Measurements from ENCODE around the gene FGR.
A peak's percentile ranks its signal among the peaks of the same experiment; 100 is the strongest.
"Not testable (repeated sequence)": the region's sequence is repeated elsewhere in the genome, so short reads cannot be mapped to it uniquely, and the experiment has no call there.

The FGR gene

DNA sequence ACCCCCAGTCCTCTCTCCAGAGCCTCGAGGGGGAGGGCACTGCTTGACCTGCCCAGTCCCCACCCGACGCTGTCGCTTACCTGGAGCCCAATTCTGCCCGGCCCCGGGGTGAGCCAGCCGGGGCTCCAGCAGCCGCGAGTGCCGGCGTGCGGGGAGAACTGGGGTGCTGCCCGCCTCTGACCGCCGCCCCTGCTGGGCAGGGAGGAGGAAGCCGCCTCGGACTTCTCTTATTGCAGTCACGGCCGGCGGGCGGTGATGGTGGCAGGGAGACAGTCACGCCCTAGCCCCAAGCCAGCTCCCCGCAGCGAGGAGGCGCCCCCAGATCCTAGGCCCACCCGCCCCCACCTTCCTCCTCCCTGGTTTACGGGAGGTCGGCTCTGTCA, at the start of gene FGR:
Gene FGR, minus strand, starts transcription at position 201 of the 383 bp plus-strand sequence. CDS start 11,269 bp downstream, outside the sequence.
- ATAC-seq, result no peak

DNA sequence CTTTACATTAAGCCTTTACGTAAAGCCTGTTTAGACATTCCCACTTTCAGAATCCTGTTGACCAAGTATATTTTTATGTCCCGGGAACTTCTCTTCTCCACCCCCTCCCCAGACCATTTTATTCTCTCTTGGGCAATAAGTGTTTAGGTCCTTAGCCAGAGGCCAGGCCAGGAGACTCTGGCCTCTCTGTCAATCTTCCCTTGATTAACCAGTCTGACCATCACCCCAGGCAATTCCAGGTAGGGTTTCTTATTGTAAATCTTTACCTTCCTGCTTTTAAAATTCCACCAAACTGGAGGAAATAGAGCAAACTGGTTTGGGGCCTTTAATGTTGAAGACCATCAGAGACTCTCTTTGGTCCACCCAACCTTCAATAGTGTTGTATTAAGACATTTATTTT, 49.2 kb upstream of the FGR start:
- no peak for ATAC-seq

DNA sequence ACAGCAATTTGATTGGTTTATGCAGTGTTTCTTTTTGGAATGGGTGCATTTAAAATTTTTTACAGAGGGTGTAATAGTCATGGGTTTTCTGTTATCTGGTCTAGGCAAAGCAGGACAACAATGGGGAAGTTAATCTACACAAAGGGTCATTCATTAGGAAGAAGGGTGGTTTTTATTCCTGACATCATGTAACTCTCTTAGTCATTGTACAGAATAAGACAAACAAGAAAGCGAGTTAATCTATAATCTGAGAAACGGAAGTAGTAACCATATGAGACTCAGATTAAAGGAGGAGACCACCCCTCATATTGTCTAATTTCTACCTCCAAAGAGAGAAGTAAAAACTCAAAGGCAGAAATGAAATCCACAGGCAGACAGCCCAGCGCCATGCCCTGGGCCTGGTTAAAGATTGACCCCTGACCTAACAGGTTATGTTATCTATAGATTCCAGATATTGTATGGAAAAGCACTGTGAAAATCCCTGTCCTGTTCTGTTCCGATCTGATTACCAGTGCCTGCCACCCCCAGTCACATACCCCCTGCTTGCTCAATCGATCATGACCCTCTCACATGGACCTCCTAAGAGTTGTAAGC, 47.5 kb upstream of the FGR start:
- no peak for ATAC-seq

DNA sequence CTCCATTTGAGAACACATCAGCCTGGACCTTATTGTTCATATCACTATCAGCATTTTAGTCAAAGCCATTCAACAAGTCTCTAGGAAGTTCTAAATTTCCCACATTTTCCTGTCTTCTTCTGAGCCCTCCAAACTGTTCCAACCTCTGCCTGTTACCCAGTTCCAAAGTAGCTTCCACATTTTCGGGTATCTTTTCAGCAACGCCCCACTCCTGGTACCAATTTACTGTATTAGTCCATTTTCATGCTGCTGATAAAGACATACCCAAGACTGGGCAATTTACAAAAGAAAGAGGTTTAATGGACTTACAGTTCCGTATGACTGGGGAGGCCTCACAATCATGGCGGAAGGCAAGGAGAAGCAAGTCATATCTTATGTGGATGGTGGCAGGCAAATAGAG, 46.6 kb upstream of the FGR start:
- not testable (repeated sequence) for ATAC-seq

DNA sequence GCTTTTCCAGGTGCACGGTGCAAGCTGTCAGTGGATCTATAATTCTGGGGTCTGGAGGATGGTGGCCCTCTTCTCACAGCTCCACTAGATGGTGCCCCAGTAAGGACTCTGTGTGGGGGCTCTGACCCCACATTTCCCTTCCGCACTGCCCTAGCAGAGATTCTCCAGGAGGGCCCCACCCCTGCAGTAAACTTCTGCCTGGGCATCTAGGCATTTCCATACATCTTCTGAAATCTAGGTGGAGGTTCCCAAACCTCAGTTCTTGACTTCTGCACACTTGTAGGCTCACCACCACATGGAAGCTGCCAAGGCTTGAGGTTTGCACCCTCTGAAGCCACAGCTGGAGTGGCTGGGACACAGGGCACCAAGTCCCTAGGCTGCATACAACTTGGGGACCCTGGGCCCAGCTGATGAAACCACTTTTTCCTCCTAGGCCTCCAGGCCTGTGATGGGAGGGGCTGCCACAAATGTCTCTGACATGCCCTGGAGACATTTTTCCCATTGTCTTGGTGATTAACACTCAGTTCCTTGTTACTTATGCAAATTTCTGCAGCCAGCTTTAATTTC, 45.3 kb upstream of the FGR start:
- not testable (repeated sequence) for ATAC-seq

DNA sequence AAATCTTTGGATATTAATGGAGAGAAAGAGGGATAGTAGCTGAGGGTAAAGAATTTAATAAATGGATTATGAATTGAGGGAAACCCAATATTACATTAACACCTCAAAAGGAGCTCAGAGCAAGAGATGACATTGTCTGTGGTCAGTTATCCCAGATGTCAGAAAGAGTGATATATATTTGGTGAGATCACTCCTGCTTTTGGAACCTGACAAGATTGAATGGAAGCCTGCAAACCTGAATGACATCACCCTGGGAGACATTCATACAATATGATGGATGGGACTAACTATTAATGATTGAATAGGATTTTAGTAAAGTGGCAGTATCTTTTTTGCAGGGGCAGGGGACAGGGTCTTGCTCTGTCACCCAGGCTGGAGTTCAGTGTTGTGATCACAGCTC, 43.8 kb upstream of the FGR start:
- ATAC-seq, result no peak

DNA sequence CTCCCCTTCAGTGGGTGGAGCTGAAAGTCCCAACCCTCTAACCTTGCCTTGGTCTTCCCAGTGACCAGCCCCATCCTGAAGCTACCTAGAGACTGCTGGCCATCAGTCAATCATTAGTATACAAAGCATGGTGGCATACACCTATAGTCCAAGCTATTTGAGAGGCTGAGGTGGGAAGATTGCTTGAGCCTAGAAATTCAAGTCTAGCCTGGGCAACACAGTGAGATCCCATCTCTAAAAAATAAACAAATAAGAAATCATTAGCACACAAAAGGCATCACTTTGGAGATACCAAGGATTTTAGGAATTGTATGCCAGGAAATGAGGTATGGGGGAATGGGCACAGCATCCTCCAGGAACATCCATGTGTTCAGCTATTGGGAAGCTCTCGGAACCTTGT, 41.4 kb upstream of the FGR start:
- no peak for ATAC-seq

DNA sequence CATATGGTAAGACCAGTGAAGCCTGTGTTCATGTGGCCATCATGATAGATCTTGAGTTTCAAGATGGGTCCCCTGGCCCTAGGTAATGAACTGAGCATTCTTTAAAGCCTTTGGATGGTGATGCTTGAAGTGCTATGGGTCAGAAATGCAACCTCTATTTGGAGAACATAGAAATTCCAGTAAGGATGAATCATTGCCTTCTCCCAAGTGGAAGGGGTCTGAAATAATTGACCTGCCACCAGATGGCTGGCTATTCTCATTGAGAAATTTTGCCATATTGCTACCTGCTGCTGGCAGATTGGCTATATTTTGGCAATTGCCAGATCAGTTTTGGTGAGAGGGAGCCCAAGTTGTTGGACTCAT, 37.7 kb upstream of the FGR start:
- no peak for ATAC-seq

DNA sequence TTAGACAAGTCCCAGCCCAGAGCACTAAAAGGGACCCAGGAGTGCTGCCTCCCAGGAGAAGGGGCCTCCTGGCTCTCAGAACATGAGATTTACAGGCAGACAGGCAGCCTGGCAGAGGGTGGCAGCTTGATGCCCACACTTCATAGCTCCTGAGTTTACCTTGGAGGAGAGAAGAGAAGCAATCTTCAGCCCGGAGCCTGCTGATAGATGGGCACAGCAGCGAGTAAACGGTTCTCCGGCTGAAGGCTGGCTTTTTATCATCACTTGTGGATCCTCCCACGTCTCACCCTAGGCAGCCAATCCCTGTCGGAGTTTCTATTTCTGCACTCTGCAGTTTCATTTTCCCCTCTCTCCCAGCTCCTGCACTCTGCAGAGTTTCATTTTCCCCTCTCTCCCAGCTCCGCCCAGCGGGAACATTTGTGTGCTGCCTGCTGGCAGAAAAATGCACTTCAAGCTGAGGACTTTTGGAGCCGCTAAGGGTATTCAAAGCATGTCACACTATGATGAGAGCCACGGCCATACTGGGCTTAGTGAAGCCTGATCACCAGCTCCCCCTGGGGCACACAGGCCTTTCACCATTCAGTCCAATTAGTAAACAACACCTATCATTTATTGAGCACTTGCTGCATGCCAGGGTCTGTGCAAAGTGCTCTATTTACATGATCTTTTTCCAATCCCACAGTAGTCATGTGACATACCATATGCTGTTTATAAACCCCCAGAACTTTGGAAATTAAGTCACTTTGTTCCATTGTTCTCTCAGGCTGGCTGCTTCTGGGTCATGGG, 37.2 kb upstream of the FGR start, which contains the start of gene IFI6:
Gene IFI6, minus strand, starts transcription at position 229 of the 786 bp plus-strand sequence. CDS start 2,878 bp downstream, outside the sequence.
- peak; percentile 94 to 95 for ATAC-seq

DNA sequence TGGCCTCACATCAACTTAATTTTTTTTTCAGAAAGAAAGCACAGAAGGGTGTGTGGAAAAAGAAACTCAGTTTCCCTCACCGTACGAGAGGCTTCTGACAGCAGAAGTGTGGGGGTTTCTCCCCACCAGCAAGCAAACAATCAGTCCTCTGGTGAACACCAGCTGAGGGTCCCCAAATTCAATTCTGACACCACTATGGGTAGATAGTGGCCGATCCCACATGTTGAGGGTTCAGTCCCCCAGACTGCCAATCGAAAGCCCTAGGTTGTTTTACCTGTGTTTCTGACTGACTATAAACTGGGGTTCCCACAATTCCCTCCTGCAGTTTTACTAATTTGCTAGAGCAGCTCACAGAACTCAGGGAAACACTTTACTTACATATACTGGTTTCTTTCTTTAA, 34.9 kb upstream of the FGR start:
- no peak for ATAC-seq

DNA sequence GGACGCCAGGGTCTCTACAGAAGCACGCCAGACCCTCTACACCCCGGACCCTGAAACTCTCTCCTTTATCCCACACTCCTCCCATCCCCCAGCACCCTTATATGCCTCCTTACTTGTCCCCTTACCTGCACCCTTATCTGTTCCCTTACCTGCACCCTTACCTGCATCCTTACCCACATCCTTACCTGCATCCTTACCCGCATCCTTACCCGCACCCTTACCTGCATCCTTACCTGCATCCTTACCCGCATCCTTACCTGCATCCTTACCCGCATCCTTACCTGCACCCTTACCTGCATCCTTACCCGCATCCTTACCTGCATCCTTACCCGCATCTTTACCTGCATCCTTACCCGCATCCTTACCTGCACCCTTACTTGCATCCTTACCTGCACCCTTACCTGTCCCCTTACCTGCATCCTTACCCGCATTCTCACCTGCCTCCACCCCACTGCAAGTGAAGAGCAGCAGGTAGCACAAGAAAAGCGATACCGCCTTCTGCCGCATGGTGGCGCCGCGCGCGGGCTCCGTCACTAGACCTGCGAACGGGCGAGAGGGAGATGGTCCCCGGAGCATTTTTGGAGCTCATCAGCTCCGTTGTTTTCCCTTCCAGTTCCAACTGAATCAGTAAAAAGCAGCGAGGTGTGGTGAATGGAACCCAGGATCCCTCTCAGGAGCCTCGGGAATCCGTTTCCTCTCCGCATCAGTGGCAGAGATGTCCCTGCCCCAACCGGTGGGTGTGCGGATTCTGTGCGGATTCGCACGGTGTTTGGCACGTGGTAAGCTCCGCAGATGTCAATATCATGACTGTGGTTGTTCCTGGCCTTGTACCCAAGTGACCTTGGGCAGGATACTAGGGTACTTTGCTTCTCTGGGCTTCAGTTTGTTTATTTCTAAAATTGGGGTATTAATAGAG, 34.1 kb upstream of the FGR start:
- peak; percentile 35 to 52 for ATAC-seq

DNA sequence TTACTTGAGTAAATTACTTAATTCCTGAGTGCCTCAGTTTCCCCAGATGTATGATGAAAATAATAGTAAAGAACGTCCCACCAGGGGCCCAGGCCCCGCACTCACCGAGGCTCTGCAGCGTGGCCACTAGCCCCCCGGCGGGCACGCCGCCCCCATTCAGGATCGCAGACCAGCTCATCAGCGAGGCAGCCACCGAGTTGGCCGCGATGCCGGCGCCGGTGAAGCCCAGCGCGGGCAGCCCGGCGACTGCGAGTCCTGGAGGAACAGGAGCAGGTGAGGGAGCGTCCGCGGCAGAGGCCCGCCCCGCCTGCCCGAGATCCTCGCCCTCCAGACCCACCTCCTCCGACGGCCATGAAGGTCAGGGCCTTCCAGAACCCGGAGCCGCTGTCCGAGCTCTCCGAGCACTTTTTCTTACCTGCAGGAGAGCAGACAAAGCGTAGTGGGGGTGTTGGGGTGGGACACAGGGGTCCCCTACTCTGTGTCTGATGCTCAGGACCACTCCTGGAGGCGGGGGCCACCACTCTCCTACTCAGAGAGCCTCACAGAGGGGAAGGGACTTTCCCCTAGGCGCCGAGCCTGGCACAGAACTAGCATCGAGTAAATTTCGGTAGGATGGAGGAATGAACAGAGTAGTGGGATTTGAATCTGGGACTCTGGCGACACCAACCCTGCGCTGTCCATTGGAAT, 33.3 kb upstream of the FGR start:
- ATAC-seq, result no peak

DNA sequence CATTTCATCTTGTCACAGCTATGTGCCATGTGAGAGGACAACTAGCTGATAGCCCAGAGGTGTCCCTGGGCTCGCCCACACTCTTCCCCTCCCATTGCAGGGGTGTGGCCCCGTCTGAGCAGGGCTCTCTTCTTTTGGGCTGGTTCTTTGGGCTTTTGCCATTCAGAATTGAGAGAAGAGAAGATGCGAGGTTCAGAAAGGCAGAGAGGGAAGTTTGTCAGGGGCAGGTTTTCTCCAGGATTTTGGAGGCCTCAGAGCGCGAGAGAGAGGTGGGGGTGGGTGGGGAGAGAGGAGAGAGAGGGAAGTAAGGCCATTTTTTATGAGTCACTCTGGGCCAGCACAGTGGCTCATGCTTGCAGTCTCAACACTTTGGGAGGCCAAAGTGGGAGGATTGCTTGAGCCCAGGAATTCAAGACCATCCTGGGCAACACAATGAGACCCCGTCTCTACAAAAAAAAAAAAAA, 31.8 kb upstream of the FGR start:
- ATAC-seq, result no peak

DNA sequence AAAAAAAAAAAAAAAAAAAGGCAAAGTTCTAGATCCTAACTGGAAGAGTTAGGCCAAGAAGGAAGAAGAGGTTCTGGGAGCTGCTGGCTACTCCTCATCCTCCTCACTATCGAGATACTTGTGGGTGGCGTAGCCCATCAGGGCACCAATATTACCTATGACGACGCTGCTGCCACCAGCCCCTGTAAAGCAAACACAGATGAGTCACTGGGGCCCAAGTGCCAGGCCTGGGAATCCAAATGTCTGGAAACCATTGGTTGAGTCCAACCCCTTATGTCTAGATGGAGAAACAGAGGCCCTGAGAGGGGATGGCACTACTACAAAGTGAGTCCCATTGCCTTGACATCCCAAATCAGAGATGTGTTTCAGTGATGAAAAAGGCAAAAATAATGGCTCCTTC, 31.3 kb upstream of the FGR start:
- no peak for ATAC-seq

DNA sequence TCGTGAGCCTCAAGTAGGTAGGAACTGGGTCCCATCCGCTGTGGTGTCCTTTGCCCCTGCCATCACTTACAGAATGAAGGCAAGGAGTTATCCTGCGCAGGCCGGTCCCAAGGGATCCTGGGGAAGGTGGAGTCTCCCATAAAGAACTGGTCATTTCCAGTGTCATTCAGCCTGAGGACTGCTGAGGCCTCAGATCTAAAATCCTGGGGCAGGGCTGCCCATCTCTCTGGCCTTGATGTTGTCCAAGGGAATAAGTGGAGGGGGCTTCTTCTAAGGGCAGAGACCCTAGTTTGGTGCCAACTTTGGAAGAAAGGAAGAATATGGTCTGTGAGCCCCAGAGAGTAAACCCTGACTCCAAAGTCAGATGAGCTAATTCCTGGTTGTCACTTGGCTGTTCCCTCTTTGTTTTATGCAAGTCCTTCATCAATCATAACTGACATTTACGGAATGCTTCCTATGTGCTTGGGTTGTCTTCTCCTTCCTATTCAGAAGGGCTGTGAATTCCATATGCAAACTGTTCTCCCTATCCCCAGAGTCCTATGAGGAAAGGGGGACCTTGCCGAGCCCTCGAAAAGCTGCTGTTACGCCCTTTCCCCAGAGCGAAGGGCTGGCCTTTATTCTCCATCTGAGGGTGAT, 30.1 kb upstream of the FGR start:
- ATAC-seq, result no peak

DNA sequence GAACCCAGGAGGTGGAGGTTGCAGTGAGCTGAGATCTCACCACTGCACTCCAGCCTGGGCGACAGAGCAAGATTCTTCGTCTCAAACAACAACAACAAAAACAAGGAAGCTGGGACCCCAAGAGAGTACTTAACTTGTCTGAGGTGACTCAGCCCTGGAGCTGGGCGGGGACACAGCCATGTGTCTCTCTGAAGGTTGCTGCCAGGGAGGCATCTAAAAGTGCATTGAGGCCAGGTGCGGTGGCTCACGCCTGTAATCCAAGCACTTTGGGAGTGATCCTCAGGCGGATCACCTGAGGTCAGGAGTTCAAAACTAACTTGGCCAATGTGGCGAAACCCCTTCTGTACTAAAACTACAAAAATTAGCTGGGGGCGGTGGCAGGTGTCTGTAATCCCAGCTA, 29.3 kb upstream of the FGR start:
- ATAC-seq, result no peak

DNA sequence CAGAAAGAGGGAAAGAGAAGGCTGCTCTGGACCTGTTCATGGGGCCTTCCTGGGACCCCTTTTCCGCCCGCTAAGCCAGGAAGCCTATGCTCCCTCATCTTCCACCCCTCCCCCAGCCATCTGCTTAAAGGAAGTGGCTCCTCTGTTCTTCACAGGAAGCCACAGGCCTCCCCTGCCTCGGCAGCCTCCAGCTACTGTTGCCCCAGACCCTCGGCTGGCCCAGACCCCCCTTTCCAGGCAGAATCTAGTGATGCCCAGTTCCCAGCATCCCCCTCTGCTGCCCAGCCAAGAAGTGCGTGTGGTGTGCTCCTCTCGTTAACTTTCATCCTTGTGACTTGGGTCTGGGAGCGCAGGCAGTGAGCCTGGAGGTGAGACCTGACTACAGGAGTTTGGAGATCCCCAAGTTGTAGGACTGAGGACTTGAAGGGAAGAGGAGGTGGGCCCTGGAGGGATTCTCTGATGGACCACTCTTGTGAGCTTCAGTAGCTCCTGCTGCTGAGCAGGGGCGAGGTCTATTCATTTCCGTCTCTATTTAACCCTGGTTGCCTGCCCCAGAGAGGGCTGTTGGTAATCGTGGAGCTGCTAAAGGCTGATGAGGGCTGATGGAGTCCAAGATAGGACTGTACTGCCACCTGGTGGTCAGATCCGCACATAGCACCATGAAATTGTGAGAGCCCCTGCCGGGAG, 27.9 kb upstream of the FGR start:
- ATAC-seq, result peak; percentile 80 to 81

DNA sequence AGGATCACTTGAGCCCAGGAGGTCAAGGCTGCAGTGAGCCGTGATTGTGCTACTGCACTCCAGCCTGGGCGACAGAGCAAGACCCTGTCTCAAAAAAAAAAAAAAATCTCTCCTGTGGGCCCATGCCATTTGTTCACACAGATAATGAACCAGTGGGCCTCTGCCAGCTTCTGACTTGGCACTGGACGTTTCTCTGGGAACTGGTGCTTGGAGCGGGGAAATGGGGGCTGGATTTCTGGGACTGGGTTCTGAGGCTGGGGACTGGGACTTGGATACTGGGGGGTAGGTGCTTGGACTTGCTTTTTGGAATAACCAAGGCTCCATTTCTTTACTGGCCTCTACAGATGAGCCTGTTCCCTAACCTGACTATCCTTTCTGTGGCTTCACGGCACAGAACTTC, 27.3 kb upstream of the FGR start:
- no peak for ATAC-seq

DNA sequence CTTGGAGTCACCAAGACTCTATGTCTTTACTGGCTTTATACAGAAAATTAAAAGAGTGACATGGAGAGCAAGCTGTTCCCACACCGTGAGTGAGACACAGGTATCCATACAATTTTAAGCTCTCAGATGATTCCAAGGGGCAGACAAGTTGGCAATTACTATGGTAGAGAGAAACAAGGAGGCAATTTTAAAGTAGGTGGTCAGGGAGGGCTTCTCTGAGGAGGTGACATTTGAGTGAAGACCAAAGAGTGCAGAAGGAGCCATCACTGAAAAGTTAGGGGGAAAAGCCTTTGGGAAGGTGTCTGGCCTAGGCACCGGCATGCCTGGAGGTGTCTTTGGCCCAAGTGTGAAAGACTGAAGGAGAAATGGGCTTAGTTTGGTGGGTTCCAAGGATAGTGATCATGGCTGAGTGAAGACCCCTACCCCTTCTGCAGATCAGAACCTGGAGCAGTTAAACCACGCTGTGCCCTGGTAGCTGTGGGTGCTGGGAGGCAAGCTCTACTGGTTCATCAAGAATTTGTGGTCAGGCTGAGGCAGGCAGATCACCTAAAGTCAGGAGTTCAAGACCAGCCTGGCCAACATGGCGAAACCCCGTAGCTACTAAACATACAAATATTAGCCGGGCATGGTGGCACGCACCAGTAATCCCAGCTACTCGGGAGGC, 26.6 kb upstream of the FGR start:
- ATAC-seq, result no peak

DNA sequence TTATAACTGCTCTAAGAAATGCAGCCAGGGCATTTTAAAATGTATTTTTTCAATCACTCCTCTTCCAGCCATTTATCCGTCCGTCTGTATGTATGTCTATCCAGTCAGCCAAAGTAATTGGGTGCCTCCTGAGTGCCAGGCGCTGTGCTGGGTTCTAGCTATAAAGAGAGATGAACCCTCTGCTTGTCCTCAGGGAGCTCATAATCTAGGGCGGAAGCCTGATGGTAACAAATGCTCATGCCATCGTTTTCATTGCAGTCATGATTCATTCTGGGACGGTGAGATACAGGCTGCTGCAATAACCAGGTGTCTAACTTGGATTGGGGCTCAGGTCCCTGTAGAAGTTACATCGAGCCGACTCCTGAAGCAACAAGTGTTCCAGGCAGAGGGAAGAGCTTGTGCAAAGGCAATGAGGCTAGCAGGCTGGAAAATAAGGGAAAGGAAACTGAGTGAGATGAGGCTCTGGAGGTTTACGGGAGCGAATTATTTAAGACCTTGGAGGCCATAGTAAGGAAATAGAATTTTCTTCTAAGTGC, 25.4 kb upstream of the FGR start:
- ATAC-seq, result no peak

Measured in activated CD4-positive, CD25-positive, alpha-beta regulatory T cell treated with anti-CD3 and anti-CD28 coated beads, Interleukin-2, amount 50 U/mL, for 24 hours (primary cell).